Peyer's patch (tissue), 4 donors: Measurements from ENCODE around the gene ABCA2. TPM values are rescaled to one million over a fixed set of nuclear protein-coding genes. Genes with fewer than 3 reads are reported as not detected.

ENCODE experiments used
- DNase-seq, 3 donors: peaks; one replicate each; pipeline ENCODE4 v3.0.0-alpha.2; 2017 to 2019
- H3K27ac ChIP-seq, 4 donors: fragments of 200-600 bp; sonication (generic); one replicate each; pipeline ENCODE4 v1.5.1; 2016 to 2019
- H3K27me3 ChIP-seq, 2 donors: fragments of 200-600 bp; sonication (generic); one replicate each; pipeline ENCODE4 v1.5.1; 2019
- H3K36me3 ChIP-seq, 3 donors: fragments of 200-600 bp; sonication (generic); one replicate each; pipeline ENCODE4 v1.5.1; 2016 to 2019
- H3K4me1 ChIP-seq, 4 donors: fragments of 200-600 bp; sonication (generic); one replicate each; pipeline ENCODE4 v1.5.1; 2016 to 2019
- H3K4me3 ChIP-seq, 4 donors: fragments of 200-600 bp; sonication (generic); 1 replicate in 3 of 4; 2 replicates in 1 of 4; pipeline ENCODE4 v1.5.1; 2016 to 2019; ENCODE audit warnings: mild to moderate bottlenecking in 1 of 4
- H3K9me3 ChIP-seq, 4 donors: fragments of 200-600 bp; sonication (generic); one replicate each; pipeline ENCODE4 v1.5.1; 2016 to 2019; ENCODE audit warnings: mild to moderate bottlenecking in 1 of 4
- POLR2A ChIP-seq, 2 donors: fragments of 450-650 bp; IDR thresholded peaks; one replicate each; pipeline ENCODE4 v1.5.1; 2017; ENCODE audit warnings: antibody characterized with exemption in 2 of 2, mild to moderate bottlenecking in 2 of 2, moderate library complexity in 2 of 2
- total RNA-seq, 4 donors: library from RNA; depleted of rRNA; stranded (reverse); fragments of >200 nt; gene quantifications; one replicate each; pipeline ENCODE4 v1.1.0, GENCODE V29; 2016
- TF ChIP-seq, protein P1 (sequence below), 6 experiments: fragments of 450-650 bp in 4 of 6; fragments of 200-600 bp in 2 of 6; sonication (generic) in 1 of 6; IDR thresholded peaks; one replicate each; pipeline ENCODE4 v1.5.1; 2017 to 2019; ENCODE audit warnings: antibody characterized with exemption in 6 of 6, mild to moderate bottlenecking in 3 of 6, moderate library complexity in 1 of 6

The ABCA2 gene
- total RNA-seq, 4 donors from 2014 or later: 46.4 to 69.0 (median 49.0) TPM

DNA sequence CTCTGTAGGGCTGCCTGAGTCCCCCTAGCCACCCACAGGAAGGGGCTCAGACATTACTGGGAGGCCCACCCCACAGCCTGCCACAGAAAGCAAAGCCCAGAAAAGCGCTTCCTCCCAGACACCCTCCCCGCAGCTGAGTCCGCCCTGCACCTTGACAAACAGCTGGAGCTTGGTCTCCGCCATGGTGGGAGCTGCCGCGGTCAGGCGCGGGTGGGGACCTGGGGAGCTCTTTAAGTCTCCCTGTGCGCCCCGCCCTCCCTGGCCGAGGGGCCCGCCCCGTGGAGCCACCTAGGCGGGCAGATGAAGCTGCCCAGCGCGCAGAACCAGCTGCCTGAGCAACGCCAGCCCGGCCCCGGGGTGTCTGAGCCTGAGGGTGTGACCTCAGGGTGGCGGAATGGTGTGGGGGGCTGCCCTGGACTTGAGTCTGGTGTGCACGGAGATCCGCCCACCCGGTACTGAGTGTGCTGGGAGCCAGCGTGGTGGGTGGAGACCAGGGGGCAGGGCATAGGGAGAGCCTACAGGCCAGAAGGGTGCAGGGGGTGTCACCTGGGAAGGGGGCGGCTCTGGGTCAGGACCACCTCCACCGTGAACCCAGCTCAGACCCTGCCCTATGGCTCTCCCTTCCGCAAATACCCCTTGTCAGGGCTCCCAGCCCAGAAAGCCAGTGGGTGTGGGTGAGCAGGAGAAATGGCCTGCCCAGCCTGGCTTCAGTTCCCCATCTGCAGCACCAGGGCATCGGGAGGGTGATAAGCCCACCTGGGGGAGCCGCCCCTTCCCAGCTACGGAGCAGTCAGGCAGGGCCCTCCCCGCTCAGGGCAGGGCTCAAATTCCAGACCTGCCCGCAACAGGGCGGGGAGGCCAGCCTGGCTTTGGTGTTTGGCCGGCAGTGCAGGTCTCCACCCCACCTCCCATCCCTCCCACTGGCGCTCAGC is 31.4 kb downstream of the ABCA2 start, which contains the start of gene CLIC3:
Gene CLIC3, minus strand, starts transcription at position 208 of the 932 bp plus-strand sequence. Its CDS starts 25 bp downstream, at position 183.
- DNase-seq: peak; percentile 68 to 81 (median 74)
- H3K27ac ChIP-seq: peak within 1 kb of the TSS; percentile 23 to 76 (median 64)
- TF ChIP-seq, protein P1, sequence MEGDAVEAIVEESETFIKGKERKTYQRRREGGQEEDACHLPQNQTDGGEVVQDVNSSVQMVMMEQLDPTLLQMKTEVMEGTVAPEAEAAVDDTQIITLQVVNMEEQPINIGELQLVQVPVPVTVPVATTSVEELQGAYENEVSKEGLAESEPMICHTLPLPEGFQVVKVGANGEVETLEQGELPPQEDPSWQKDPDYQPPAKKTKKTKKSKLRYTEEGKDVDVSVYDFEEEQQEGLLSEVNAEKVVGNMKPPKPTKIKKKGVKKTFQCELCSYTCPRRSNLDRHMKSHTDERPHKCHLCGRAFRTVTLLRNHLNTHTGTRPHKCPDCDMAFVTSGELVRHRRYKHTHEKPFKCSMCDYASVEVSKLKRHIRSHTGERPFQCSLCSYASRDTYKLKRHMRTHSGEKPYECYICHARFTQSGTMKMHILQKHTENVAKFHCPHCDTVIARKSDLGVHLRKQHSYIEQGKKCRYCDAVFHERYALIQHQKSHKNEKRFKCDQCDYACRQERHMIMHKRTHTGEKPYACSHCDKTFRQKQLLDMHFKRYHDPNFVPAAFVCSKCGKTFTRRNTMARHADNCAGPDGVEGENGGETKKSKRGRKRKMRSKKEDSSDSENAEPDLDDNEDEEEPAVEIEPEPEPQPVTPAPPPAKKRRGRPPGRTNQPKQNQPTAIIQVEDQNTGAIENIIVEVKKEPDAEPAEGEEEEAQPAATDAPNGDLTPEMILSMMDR (IDR thresholded peaks at IDR 0.05): no peak
- peak in 1 of 2 donors; percentile 7 for TF ChIP-seq POLR2A (IDR thresholded peaks at IDR 0.05)

GRCh38 chr9:136995772-136996311 is 32.2 kb downstream of the ABCA2 start:
- Histone ChIP-seq H3K4me1 (peaks cover 3 to 50% (median 29%) of the 10 kb centered on the region in 4 donors), H3K9me3 (no peaks in the 10 kb centered on the region), H3K27ac (peak overlapping the region; percentile 23 to 76 (median 64)), H3K4me3 (peak overlapping the region in 1 of 4 donors; percentile 33), H3K36me3 (peaks cover 0 to 7% (median 0%) of the 10 kb centered on the region in 3 donors), H3K27me3 (no peaks in the 10 kb centered on the region)
- no peak for DNase-seq
- TF ChIP-seq, protein P1 (IDR thresholded peaks at IDR 0.05): no peak
- no peak for TF ChIP-seq POLR2A (IDR thresholded peaks at IDR 0.05)

More for the DNA sequence above, 31.4 kb downstream of the ABCA2 start, which contains the start of gene CLIC3:
- Histone ChIP-seq H3K9me3 (no peaks in the 10 kb centered on the region), H3K4me3 (peak within 1 kb of the TSS; percentile 16 to 37 (median 35)), H3K4me1 (peaks cover 3 to 50% (median 29%) of the 10 kb centered on the region in 4 donors), H3K36me3 (peaks cover 0 to 7% (median 0%) of the 10 kb centered on the region in 3 donors), H3K27me3 (no peaks in the 10 kb centered on the region)

GRCh38 chr9:136995362-136995761 is 32.7 kb downstream of the ABCA2 start:
- Histone ChIP-seq H3K36me3 (peaks cover 0 to 7% (median 0%) of the 10 kb centered on the region in 3 donors), H3K9me3 (no peaks in the 10 kb centered on the region), H3K27me3 (no peaks in the 10 kb centered on the region), H3K4me3 (peak overlapping the region in 1 of 4 donors; percentile 12), H3K4me1 (peaks cover 3 to 50% (median 29%) of the 10 kb centered on the region in 4 donors), H3K27ac (peak overlapping the region in 1 of 4 donors; percentile 69)
- no peak for DNase-seq
- TF ChIP-seq POLR2A (IDR thresholded peaks at IDR 0.05): no peak
- TF ChIP-seq, protein P1 (IDR thresholded peaks at IDR 0.05): no peak

GRCh38 chr9:136994888-136995230 is 33.2 kb downstream of the ABCA2 start:
- no peaks in the 10 kb centered on the region for H3K27me3 ChIP-seq
- H3K27ac ChIP-seq: no peak overlapping the region
- TF ChIP-seq, protein P1 (IDR thresholded peaks at IDR 0.05): no peak
- no peak for TF ChIP-seq POLR2A (IDR thresholded peaks at IDR 0.05)
- H3K4me1 ChIP-seq: peaks cover 3 to 50% (median 29%) of the 10 kb centered on the region in 4 donors
- DNase-seq: no peak
- peaks cover 0 to 7% (median 0%) of the 10 kb centered on the region in 3 donors for H3K36me3 ChIP-seq
- H3K9me3 ChIP-seq: no peaks in the 10 kb centered on the region
- peak overlapping the region in 1 of 4 donors; percentile 12 for H3K4me3 ChIP-seq

DNA sequence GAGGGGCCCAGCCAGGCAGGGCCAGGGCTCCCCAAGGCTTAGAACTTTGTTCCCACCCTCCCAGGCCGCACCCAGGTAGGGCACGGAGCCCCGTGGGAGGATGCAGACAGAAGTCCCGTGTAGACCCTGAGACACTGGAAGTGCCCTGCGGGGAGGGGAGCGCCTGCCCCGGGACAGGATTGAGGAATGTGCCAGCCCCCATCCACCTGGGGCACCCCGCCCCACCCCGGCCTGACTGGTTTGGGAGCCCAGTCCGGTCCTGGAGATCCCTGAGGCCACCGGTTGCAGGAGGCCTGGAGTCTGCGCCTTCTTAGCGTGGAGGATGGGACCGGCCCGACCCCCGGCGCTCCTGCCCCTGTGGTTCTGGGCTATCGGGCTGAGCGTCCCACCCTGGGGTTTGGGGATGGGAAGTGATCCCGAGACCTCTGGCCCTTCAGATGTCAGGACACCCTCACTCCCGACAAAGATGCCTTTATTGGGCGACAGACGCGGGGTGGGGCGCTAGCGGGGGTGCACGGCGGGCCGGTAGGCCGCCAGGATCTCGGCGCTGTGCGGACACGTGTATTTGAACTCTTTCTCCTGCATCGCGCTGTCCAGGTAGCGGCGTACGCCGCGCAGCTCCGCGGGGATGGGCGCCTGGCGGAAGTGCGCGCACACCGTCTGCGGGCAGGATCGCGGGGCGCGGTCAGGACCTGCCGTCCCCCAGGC is 33.7 kb downstream of the ABCA2 start:
- TF ChIP-seq, protein P1 (IDR thresholded peaks at IDR 0.05): no peak
- no peak for TF ChIP-seq POLR2A (IDR thresholded peaks at IDR 0.05)
- no peaks in the 10 kb centered on the region for H3K9me3 ChIP-seq
- no peaks in the 10 kb centered on the region for H3K27me3 ChIP-seq
- H3K4me3 ChIP-seq: no peak overlapping the region
- DNase-seq: no peak
- peaks cover 3 to 50% (median 29%) of the 10 kb centered on the region in 4 donors for H3K4me1 ChIP-seq
- H3K36me3 ChIP-seq: peaks cover 0 to 7% (median 0%) of the 10 kb centered on the region in 3 donors
- H3K27ac ChIP-seq: no peak overlapping the region
